Astrocyte of the cerebellum (primary cell): ENCODE data around the gene GSK3A.
A peak's percentile ranks its signal among the peaks of the same experiment; 100 is the strongest.

Source experiments
- DNase-seq: peaks from one replicate; pipeline ENCODE4 v3.0.0-alpha.2; 2011; ENCODE audit warnings: low read depth
- H3K4me3 ChIP-seq: 2 replicates; pipeline ENCODE4 v1.5.1; 2011; ENCODE audit warnings: mild to moderate bottlenecking, low read depth, low read length, moderate library complexity
- in situ Hi-C: cut with HindIII; loops from 2 replicates; pipeline ENCODE4 v1.10.0; 2017; ENCODE audit warnings: low sequenced_read_pairs
- TF ChIP-seq, protein P1 (sequence below): IDR thresholded peaks from 2 replicates; pipeline ENCODE4 v1.5.1; 2012; ENCODE audit warnings: low read length, low read depth, moderate library complexity, mild to moderate bottlenecking; ENCODE audit errors: missing control alignments

GSK3A gene

DNA sequence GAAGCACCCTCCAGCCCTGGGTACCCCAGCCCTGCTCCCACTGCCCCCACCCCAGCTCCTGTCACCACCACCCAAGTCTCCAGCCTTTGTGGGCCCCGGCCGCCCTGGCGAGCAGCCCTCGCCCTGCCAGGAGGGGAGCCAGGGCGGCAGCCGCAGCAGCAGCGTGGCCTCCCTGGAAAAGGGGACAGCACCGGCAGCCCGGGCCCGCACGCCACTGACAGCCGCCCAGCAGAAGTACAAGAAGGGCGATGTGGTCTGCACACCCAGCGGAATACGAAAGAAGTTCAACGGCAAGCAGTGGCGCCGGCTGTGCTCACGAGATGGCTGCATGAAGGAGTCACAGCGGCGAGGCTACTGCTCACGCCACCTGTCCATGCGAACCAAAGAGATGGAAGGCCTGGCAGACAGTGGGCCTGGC, 30.6 kb upstream of the GSK3A start:
- in situ Hi-C loops: no loop called here
- TF ChIP-seq, protein P1, sequence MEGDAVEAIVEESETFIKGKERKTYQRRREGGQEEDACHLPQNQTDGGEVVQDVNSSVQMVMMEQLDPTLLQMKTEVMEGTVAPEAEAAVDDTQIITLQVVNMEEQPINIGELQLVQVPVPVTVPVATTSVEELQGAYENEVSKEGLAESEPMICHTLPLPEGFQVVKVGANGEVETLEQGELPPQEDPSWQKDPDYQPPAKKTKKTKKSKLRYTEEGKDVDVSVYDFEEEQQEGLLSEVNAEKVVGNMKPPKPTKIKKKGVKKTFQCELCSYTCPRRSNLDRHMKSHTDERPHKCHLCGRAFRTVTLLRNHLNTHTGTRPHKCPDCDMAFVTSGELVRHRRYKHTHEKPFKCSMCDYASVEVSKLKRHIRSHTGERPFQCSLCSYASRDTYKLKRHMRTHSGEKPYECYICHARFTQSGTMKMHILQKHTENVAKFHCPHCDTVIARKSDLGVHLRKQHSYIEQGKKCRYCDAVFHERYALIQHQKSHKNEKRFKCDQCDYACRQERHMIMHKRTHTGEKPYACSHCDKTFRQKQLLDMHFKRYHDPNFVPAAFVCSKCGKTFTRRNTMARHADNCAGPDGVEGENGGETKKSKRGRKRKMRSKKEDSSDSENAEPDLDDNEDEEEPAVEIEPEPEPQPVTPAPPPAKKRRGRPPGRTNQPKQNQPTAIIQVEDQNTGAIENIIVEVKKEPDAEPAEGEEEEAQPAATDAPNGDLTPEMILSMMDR: no peak
- no peak for DNase-seq
- H3K4me3 ChIP-seq: no peak overlapping the region

DNA sequence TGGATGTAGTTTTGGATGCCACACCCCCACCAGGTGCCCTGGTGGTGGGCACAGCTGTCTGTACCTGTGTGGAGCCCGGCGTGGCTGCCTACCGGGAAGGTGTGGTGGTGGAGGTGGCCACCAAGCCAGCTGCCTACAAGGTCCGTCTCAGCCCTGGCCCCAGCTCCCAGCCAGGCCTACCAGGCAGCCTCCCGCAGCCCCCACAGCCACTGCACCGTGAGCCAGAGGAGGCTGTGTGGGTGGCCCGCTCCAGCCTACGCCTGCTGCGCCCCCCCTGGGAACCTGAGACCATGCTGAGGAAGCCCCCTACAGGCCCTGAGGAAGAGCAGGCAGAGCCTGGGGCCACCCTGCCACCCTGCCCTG, 30.1 kb upstream of the GSK3A start:
- no peak overlapping the region for H3K4me3 ChIP-seq
- no peak for DNase-seq
- in situ Hi-C loops: no loop called here
- TF ChIP-seq, protein P1: no peak

DNA sequence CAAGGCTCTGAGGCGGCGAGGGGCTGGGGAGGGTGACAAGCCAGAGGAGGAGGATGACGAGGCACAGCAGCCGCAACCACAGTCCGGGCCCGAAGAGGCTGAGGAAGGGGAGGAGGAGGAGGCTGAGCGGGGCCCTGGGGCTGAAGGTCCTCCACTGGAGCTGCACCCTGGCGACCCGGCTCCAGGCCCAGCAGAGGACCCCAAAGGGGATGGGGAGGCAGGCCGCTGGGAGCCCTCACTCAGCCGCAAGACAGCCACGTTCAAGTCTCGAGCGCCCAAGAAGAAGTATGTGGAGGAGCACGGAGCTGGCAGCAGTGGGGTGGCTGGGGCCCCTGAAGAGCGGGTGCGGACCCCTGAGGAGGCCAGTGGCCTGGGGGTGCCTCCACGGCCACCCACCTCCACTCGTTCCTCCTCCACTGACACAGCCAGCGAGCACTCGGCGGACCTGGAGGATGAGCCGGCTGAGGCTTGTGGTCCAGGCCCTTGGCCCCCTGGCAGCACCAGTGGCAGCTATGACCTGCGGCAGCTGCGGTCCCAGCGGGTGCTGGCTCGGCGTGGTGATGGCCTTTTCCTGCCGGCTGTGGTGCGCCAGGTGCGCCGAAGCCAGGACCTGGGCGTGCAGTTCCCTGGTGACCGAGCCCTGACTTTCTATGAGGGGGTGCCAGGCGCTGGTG, 29.6 kb upstream of the GSK3A start:
- TF ChIP-seq, protein P1: no peak
- in situ Hi-C loops: no loop called here
- DNase-seq: no peak
- H3K4me3 ChIP-seq: no peak overlapping the region

DNA sequence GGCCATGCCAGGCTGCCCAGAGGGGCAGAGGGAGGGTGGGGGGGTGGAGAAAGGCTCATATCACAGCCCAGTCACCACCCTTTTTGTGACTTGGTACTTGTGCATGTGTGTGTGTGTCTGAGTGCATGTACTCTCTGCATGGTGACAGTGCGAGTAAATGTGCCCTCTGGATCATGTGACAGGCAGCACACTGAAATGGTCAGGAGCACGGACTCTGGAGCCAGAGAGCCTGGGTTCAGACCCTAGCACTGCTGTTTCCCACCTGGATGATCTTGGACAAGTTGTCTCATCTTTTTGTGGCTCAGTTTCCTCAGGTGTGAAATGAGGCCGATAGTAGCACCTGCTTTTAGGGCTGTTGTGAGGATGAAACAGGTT, 28.6 kb upstream of the GSK3A start:
- H3K4me3 ChIP-seq: peak overlapping the region; percentile 67
- no peak for DNase-seq
- in situ Hi-C loops: no loop called here
- TF ChIP-seq, protein P1: no peak

DNA sequence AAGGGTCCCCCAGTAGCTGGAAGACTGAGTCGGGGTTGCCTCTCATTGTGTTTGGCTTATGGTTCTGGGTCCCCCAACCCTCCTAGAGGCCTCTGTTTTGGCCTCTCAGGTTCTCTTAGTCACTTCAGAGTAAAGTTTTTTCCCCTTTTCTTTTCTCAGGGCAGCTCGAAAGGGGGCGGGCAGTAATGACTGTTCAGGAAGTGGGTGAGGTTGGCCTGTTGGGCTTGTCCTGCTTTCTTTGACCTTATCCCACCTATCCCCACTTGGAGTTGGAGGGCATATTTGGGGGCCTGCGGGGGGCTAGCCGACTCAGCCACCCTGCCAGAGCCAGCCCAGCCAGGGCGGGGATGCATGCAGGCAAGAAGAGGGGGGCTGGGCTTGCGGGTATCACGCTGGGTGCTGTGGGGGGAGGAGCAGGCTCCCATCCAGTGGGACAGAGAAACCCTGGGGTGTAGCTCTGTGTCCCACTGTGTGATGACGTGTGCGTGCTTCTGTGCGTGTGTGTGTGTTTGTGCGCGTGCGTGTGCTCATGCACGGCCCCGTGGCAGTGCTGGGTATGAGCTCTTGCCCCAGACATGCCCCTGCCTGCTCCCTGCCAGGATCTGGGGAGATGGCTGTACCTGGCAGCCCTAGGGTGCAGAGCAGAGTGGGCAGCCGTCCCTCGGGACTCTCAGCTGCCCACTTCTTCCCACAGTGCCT, 28.1 kb upstream of the GSK3A start:
- in situ Hi-C loops: no loop called here
- no peak for DNase-seq
- TF ChIP-seq, protein P1: no peak
- peak overlapping the region; percentile 67 for H3K4me3 ChIP-seq

DNA sequence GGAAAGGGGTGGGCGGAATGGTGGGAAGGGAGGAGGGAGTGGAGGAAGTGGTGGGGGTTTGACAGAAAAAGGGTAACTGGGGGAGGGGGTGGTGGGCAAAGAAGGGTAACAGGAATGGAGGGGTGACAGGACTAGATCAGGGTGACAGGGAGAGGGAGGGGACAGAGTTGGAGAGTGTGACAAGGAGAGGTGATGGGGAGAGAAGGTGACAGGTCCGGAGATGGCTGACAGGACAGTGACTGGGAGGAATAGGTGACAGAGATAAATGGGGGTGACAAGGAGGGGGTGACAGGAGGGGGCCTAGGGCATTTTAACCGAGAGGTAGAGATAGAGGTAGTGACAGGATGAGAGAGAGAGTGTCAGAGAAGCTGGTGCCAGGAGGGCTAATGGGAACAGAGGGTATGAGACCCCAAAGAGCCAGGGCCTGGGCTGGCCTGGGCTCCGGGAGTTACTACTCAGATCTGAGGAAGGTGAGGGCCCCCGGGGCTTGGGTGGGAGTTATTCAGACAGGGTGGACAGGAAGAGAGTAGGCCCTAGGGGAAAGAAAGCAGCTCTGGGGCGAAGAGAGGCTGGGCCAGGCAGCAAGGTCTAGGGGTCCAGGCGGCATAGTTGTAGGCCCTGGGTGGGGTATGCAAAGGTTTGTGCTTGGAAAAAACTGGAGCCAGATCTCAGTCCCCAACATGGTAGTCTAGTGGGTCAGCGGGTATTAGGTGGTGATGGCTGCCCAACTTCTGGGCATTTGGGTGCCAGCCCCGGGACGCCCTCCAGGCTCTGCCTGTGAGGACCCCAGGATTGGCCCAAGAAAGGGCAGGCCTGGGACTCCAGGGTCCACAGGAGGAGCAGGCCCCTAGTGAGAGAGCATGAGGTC, 27.3 kb upstream of the GSK3A start:
- peak overlapping the region; percentile 67 for H3K4me3 ChIP-seq
- TF ChIP-seq, protein P1: no peak
- no peak for DNase-seq
- in situ Hi-C loops: no loop called here
